ENCODE measurements around the gene NAIF1.

The NAIF1 gene

GRCh38 chr9:128089299-128089698 is 22.2 kb upstream of the NAIF1 start:
- no peak for TF ChIP-seq CTCF (conservative IDR thresholded peaks at IDR 0.05; ENCODE audit: low read depth, low read length)
- H3K4me3 ChIP-seq (ENCODE audit: low read depth, low read length), result no peak overlapping the region
- DNase-seq (ENCODE audit: low read depth), result no peak

GRCh38 chr9:128088253-128088945 is 21.3 kb upstream of the NAIF1 start:
- TF ChIP-seq CTCF (conservative IDR thresholded peaks at IDR 0.05; ENCODE audit: low read depth, low read length), result no peak
- DNase-seq (ENCODE audit: low read depth), result no peak
- no peak overlapping the region for H3K4me3 ChIP-seq (ENCODE audit: low read depth, low read length)

GRCh38 chr9:128087262-128087661 is 20.1 kb upstream of the NAIF1 start:
- TF ChIP-seq CTCF (conservative IDR thresholded peaks at IDR 0.05; ENCODE audit: low read depth, low read length), result no peak
- no peak for DNase-seq (ENCODE audit: low read depth)
- no peak overlapping the region for H3K4me3 ChIP-seq (ENCODE audit: low read depth, low read length)

DNA sequence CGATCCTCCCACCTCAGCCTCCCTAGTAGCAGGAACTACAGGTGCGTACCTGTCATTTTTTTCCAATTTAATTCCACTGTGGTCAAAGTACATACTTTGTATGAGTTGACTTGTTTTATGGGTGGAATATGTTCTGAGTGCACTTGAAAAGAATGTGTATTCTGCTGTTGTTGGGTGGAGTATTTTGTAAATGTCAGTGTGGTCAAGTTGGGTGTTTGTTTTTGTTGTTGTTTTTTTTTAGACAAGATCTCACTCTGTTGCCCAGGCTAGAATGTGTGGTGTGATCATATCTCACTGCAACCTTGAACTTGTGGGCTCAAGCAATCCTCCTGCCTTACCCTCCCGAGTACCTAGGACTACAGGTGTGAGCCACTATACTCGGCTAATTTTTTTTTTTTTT is 18.8 kb upstream of the NAIF1 start:
- no peak for TF ChIP-seq CTCF (conservative IDR thresholded peaks at IDR 0.05; ENCODE audit: low read depth, low read length)
- H3K4me3 ChIP-seq (ENCODE audit: low read depth, low read length), result no peak overlapping the region
- no peak for DNase-seq (ENCODE audit: low read depth)

GRCh38 chr9:128084746-128085145 is 17.6 kb upstream of the NAIF1 start:
- H3K4me3 ChIP-seq (ENCODE audit: low read depth, low read length), result no peak overlapping the region
- TF ChIP-seq CTCF (conservative IDR thresholded peaks at IDR 0.05; ENCODE audit: low read depth, low read length), result no peak
- no peak for DNase-seq (ENCODE audit: low read depth)

DNA sequence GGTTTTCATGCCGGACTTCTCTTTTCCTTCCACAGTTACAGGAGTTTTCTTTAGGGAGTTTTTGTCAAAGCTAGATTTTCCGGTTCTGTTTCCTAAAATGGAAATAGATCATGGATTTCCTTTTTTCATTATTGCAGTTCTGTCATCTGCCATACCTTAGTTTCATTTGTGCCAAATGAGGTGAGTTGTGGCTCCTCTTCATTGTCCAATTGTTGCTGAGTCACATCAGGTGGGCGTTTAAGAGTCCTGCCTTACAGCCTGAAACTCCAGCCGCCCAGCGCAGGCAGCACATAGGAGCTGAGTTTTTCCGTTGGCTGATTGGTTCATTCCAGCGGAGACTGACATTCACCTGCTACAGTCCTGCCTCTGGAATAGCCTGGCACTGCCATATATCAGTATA is 15.0 kb upstream of the NAIF1 start:
- H3K4me3 ChIP-seq (ENCODE audit: low read depth, low read length), result no peak overlapping the region
- TF ChIP-seq CTCF (conservative IDR thresholded peaks at IDR 0.05; ENCODE audit: low read depth, low read length), result no peak
- DNase-seq (ENCODE audit: low read depth), result peak; percentile 18

DNA sequence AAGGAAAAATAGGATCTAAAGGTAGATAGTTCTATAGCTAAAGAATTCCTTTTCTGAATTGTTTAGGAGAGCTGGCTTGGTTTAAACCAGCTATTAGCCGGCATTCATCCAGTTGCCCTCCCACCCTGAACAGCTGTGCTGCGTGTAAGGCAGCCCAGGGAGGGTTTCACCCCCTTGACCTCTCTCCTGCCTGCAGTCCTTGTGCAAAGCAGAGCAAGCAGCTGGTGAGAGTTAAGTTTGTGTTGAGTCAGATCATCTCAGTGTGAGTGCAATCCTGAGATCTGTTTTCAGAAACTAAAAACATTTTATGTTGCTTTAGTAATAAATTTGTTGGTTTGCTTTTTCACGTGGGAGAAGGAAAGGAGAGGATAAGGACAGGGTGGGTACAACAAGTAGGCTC is 13.9 kb upstream of the NAIF1 start:
- peak; percentile 99 for DNase-seq (ENCODE audit: low read depth)
- H3K4me3 ChIP-seq (ENCODE audit: low read depth, low read length), result no peak overlapping the region
- no peak for TF ChIP-seq CTCF (conservative IDR thresholded peaks at IDR 0.05; ENCODE audit: low read depth, low read length)

Data from choroid plexus epithelial cell (primary cell).